ENCODE measurements around the gene PJA1.

The PJA1 gene

GRCh38 chrX:69140837-69141236 is 24.4 kb downstream of the PJA1 start:
- no peaks in the 10 kb centered on the region for H3K9me3 ChIP-seq (ENCODE audit: insufficient read depth, low read depth, low read length)

GRCh38 chrX:69139516-69139915 is 25.7 kb downstream of the PJA1 start:
- no peak overlapping the region for H3K9ac ChIP-seq (ENCODE audit: low read depth, low read length)
- no peaks in the 10 kb centered on the region for H3K9me3 ChIP-seq (ENCODE audit: insufficient read depth, low read depth, low read length)
- H3K36me3 ChIP-seq (ENCODE audit: insufficient read depth, low read length): no peaks in the 10 kb centered on the region
- no peaks in the 10 kb centered on the region for H3K27me3 ChIP-seq (ENCODE audit: insufficient read depth, low read length)
- H3K27ac ChIP-seq (ENCODE audit: low read depth, low read length): no peak overlapping the region
- no peak overlapping the region for H3K4me3 ChIP-seq (ENCODE audit: low read length)
- 85% methylated on average over 10 of the region's 10 CpGs for WGBS
- peaks cover 30% of the 10 kb centered on the region for H3K4me1 ChIP-seq (ENCODE audit: insufficient read depth, low read length)

More at GRCh38 chrX:69140837-69141236, 24.4 kb downstream of the PJA1 start:
- WGBS: 86% methylated on average over 5 of the region's 5 CpGs
- Histone ChIP-seq H3K36me3 (ENCODE audit: insufficient read depth, low read length) (no peaks in the 10 kb centered on the region), H3K27ac (ENCODE audit: low read depth, low read length) (no peak overlapping the region), H3K27me3 (ENCODE audit: insufficient read depth, low read length) (no peaks in the 10 kb centered on the region), H3K9ac (ENCODE audit: low read depth, low read length) (no peak overlapping the region), H3K4me1 (ENCODE audit: insufficient read depth, low read length) (peaks cover 26% of the 10 kb centered on the region), H3K4me3 (ENCODE audit: low read length) (no peak overlapping the region)

- no peaks in the 10 kb centered on the region for H3K9me3 ChIP-seq (ENCODE audit: insufficient read depth, low read depth, low read length)
- WGBS: 95% methylated on average over 2 of the region's 3 CpGs
- no peaks in the 10 kb centered on the region for H3K36me3 ChIP-seq (ENCODE audit: insufficient read depth, low read length)
- H3K27me3 ChIP-seq (ENCODE audit: insufficient read depth, low read length): no peaks in the 10 kb centered on the region
- H3K9ac ChIP-seq (ENCODE audit: low read depth, low read length): no peak overlapping the region
- peaks cover 34% of the 10 kb centered on the region for H3K4me1 ChIP-seq (ENCODE audit: insufficient read depth, low read length)
- no peak overlapping the region for H3K27ac ChIP-seq (ENCODE audit: low read depth, low read length)
- no peak overlapping the region for H3K4me3 ChIP-seq (ENCODE audit: low read length)
These were observed 26.7 kb downstream of the PJA1 start for GRCh38 chrX:69138512-69138911.

GRCh38 chrX:69138118-69138390 is 27.2 kb downstream of the PJA1 start:
- Histone ChIP-seq H3K27me3 (ENCODE audit: insufficient read depth, low read length) (no peaks in the 10 kb centered on the region), H3K4me1 (ENCODE audit: insufficient read depth, low read length) (peaks cover 35% of the 10 kb centered on the region), H3K36me3 (ENCODE audit: insufficient read depth, low read length) (no peaks in the 10 kb centered on the region), H3K27ac (ENCODE audit: low read depth, low read length) (peak overlapping the region; percentile 96; the same call in 1 of the 2 replicates), H3K4me3 (ENCODE audit: low read length) (no peak overlapping the region), H3K9ac (ENCODE audit: low read depth, low read length) (peak overlapping the region; percentile 85; the same call in 1 of the 2 replicates), H3K9me3 (ENCODE audit: insufficient read depth, low read depth, low read length) (no peaks in the 10 kb centered on the region)
- WGBS: 83% methylated on average over 1 of the region's 2 CpGs

GRCh38 chrX:69137371-69138117 is 27.7 kb downstream of the PJA1 start:
- no peaks in the 10 kb centered on the region for H3K36me3 ChIP-seq (ENCODE audit: insufficient read depth, low read length)
- H3K27me3 ChIP-seq (ENCODE audit: insufficient read depth, low read length): no peaks in the 10 kb centered on the region
- H3K4me1 ChIP-seq (ENCODE audit: insufficient read depth, low read length): peaks cover 34% of the 10 kb centered on the region
- no peaks in the 10 kb centered on the region for H3K9me3 ChIP-seq (ENCODE audit: insufficient read depth, low read depth, low read length)
- peak overlapping the region; percentile 96 for H3K27ac ChIP-seq (ENCODE audit: low read depth, low read length)
- 8% methylated on average over 9 of the region's 11 CpGs for WGBS
- H3K4me3 ChIP-seq (ENCODE audit: low read length): peak overlapping the region; percentile 39
- H3K9ac ChIP-seq (ENCODE audit: low read depth, low read length): peak overlapping the region; percentile 85

GRCh38 chrX:69136546-69137331 is 28.5 kb downstream of the PJA1 start:
- Histone ChIP-seq H3K4me3 (ENCODE audit: low read length) (peak overlapping the region; percentile 39), H3K4me1 (ENCODE audit: insufficient read depth, low read length) (peaks cover 34% of the 10 kb centered on the region), H3K27me3 (ENCODE audit: insufficient read depth, low read length) (no peaks in the 10 kb centered on the region), H3K36me3 (ENCODE audit: insufficient read depth, low read length) (no peaks in the 10 kb centered on the region), H3K9ac (ENCODE audit: low read depth, low read length) (peak overlapping the region; percentile 85), H3K27ac (ENCODE audit: low read depth, low read length) (peak overlapping the region; percentile 96), H3K9me3 (ENCODE audit: insufficient read depth, low read depth, low read length) (no peaks in the 10 kb centered on the region)
- 5% methylated on average over 38 of the region's 42 CpGs for WGBS

GRCh38 chrX:69133921-69134542 is 31.2 kb downstream of the PJA1 start:
- Histone ChIP-seq H3K4me1 (ENCODE audit: insufficient read depth, low read length) (peaks cover 38% of the 10 kb centered on the region), H3K27me3 (ENCODE audit: insufficient read depth, low read length) (peaks cover 15% of the 10 kb centered on the region), H3K27ac (ENCODE audit: low read depth, low read length) (no peak overlapping the region), H3K36me3 (ENCODE audit: insufficient read depth, low read length) (no peaks in the 10 kb centered on the region), H3K9me3 (ENCODE audit: insufficient read depth, low read depth, low read length) (no peaks in the 10 kb centered on the region), H3K9ac (ENCODE audit: low read depth, low read length) (no peak overlapping the region), H3K4me3 (ENCODE audit: low read length) (no peak overlapping the region)
- 6% methylated on average over 6 of the region's 6 CpGs for WGBS

- Histone ChIP-seq H3K4me3 (ENCODE audit: low read length) (no peak overlapping the region), H3K9ac (ENCODE audit: low read depth, low read length) (no peak overlapping the region), H3K36me3 (ENCODE audit: insufficient read depth, low read length) (no peaks in the 10 kb centered on the region), H3K4me1 (ENCODE audit: insufficient read depth, low read length) (peaks cover 28% of the 10 kb centered on the region), H3K27me3 (ENCODE audit: insufficient read depth, low read length) (peaks cover 35% of the 10 kb centered on the region), H3K9me3 (ENCODE audit: insufficient read depth, low read depth, low read length) (no peaks in the 10 kb centered on the region), H3K27ac (ENCODE audit: low read depth, low read length) (no peak overlapping the region)
- WGBS: 32% methylated on average over 3 of the region's 5 CpGs
These were observed 33.4 kb downstream of the PJA1 start for GRCh38 chrX:69131886-69132285.

- no peaks in the 10 kb centered on the region for H3K9me3 ChIP-seq (ENCODE audit: insufficient read depth, low read depth, low read length)
- H3K4me3 ChIP-seq (ENCODE audit: low read length): no peak overlapping the region
- H3K4me1 ChIP-seq (ENCODE audit: insufficient read depth, low read length): peaks cover 16% of the 10 kb centered on the region
- peaks cover 35% of the 10 kb centered on the region for H3K27me3 ChIP-seq (ENCODE audit: insufficient read depth, low read length)
- no peaks in the 10 kb centered on the region for H3K36me3 ChIP-seq (ENCODE audit: insufficient read depth, low read length)
- no peak overlapping the region for H3K9ac ChIP-seq (ENCODE audit: low read depth, low read length)
- WGBS: no CpG with 5 or more reads among the region's 2 CpGs
- H3K27ac ChIP-seq (ENCODE audit: low read depth, low read length): no peak overlapping the region
These were observed 34.8 kb downstream of the PJA1 start for GRCh38 chrX:69130439-69130838.

GRCh38 chrX:69128588-69128987 is 36.7 kb downstream of the PJA1 start:
- Histone ChIP-seq H3K36me3 (ENCODE audit: insufficient read depth, low read length) (no peaks in the 10 kb centered on the region), H3K27me3 (ENCODE audit: insufficient read depth, low read length) (peaks cover 35% of the 10 kb centered on the region), H3K4me1 (ENCODE audit: insufficient read depth, low read length) (peaks cover 13% of the 10 kb centered on the region), H3K27ac (ENCODE audit: low read depth, low read length) (no peak overlapping the region), H3K9me3 (ENCODE audit: insufficient read depth, low read depth, low read length) (no peaks in the 10 kb centered on the region), H3K9ac (ENCODE audit: low read depth, low read length) (no peak overlapping the region), H3K4me3 (ENCODE audit: low read length) (peak overlapping the region; percentile 32)
- 6% methylated on average over 34 of the region's 34 CpGs for WGBS

GRCh38 chrX:69127466-69127865 is 37.8 kb downstream of the PJA1 start:
- Histone ChIP-seq H3K27me3 (ENCODE audit: insufficient read depth, low read length) (peaks cover 35% of the 10 kb centered on the region), H3K9me3 (ENCODE audit: insufficient read depth, low read depth, low read length) (no peaks in the 10 kb centered on the region)
- WGBS: 89% methylated on average over 1 of the region's 3 CpGs

More at GRCh38 chrX:69127466-69127865, 37.8 kb downstream of the PJA1 start:
- no peak overlapping the region for H3K4me3 ChIP-seq (ENCODE audit: low read length)
- H3K9ac ChIP-seq (ENCODE audit: low read depth, low read length): no peak overlapping the region
- peaks cover 9% of the 10 kb centered on the region; the same call in 1 of the 2 replicates for H3K4me1 ChIP-seq (ENCODE audit: insufficient read depth, low read length)
- no peaks in the 10 kb centered on the region for H3K36me3 ChIP-seq (ENCODE audit: insufficient read depth, low read length)
- no peak overlapping the region for H3K27ac ChIP-seq (ENCODE audit: low read depth, low read length)

All from HUES64 (cell line).